GM12873 (cell line): Measurements from ENCODE around the gene GSX1.

ENCODE experiments used
- TF ChIP-seq, protein P1 (sequence below): IDR thresholded peaks from 2 replicates; pipeline ENCODE4 v1.5.1; 2012; ENCODE audit warnings: low read depth, mild to moderate bottlenecking, moderate library complexity, low read length, control low read depth; ENCODE audit not compliant: insufficient read depth; ENCODE audit errors: missing control alignments

GSX1 gene

DNA sequence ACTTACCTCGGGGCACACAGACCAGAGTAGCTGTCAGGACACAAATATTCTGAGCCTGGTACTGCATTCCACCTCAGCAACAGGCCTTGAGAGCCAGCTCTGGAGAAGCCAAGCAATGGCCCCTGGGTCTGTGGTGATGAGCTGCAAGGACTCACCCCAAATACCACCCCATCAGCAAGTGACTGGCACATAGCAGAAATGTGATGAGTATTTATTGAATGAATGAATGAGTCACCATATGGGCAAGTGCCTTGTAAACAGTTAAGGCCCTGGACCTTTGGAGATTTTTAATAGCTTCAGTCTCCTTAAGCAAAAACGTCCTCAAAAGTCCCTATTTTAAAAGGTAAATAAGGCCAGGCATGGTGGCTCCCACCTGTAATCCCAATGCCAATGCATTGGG, 18.2 kb downstream of the GSX1 start:
- TF ChIP-seq, protein P1, sequence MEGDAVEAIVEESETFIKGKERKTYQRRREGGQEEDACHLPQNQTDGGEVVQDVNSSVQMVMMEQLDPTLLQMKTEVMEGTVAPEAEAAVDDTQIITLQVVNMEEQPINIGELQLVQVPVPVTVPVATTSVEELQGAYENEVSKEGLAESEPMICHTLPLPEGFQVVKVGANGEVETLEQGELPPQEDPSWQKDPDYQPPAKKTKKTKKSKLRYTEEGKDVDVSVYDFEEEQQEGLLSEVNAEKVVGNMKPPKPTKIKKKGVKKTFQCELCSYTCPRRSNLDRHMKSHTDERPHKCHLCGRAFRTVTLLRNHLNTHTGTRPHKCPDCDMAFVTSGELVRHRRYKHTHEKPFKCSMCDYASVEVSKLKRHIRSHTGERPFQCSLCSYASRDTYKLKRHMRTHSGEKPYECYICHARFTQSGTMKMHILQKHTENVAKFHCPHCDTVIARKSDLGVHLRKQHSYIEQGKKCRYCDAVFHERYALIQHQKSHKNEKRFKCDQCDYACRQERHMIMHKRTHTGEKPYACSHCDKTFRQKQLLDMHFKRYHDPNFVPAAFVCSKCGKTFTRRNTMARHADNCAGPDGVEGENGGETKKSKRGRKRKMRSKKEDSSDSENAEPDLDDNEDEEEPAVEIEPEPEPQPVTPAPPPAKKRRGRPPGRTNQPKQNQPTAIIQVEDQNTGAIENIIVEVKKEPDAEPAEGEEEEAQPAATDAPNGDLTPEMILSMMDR: no peak

DNA sequence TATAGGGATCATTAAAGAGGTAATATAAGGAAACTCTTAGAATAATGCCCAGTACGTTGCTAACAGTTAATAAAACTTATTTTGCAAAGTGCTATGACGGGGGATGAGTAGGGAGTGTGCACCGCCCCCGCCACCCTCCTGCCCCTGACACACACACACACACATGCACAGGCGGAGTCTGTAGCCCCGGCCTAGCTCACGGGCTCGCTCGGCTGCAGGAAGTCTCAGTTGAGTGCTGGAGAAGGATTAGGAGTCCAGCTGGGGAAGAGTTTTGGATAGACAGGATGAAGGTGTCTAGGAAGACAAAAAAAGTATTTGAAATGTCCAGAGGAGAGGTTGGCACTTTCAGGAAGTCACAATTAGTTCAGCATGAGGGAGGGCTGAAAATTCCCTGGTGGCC, 21.5 kb downstream of the GSX1 start:
- TF ChIP-seq, protein P1: no peak

DNA sequence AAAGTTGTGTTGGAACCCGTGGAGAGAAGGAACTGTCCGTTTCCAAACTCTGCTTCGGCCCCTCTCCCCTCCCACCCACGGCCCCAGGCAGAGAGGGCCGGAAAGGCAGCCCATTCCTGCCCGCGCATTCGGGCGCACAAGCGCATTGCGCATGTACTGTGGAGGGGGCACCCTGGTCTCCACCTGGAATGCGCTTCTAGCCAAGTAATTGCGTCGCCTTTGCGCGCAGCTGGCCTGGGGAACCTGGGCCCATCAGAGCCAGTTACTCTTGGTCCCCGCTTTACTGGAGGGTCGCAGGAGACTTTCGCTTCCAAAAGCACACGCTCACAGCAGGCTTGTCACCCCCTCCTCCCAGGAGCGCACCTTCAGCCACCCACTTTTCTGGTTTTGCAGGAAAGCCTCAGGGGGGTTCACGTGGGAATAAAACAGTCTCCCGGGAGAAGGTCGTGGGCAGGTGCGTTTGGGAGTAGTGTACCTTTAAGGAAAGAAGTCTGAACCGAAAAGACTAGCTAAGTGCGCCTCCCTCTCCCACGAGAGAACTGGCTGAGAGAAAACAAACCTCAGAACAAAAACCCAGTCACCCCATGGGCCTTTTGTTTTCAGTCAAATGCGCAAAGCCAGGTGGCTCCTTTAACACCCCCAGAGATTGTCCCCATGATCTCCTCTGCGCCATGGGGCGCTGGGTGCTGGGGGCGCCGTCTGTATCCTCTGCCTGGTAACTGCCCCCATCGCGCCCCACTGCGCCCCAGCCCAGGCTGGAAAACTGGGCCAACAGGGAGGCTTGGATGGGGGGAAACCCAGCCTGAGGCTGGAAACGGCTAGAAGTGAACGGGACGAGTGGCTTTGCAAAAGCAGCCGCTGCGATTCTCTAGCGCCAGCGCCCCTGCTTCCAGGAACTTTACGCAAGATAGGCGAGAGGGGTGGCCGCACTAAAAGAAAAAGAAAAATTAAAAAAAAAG, 28.5 kb downstream of the GSX1 start:
- TF ChIP-seq, protein P1: no peak

DNA sequence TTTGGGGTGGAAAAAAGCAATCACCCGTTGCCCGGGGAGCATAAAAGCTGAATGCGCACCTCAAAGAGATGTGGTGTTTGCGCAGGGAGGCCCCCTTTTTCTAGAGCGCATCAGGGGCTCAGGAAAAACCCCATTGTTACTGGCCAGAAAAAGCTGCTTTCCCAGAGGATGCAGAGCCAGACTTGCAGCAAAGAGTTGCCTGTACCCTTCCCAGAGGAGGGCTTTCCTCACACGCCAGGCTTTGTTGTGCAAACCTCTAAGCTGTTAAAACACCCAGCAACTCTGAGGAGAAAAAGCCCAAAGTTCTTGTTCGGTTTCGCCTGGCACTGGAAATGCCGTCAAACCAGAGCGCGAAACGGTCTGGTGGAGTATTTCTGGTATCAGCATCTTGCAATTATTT, 29.3 kb downstream of the GSX1 start:
- TF ChIP-seq, protein P1: no peak

DNA sequence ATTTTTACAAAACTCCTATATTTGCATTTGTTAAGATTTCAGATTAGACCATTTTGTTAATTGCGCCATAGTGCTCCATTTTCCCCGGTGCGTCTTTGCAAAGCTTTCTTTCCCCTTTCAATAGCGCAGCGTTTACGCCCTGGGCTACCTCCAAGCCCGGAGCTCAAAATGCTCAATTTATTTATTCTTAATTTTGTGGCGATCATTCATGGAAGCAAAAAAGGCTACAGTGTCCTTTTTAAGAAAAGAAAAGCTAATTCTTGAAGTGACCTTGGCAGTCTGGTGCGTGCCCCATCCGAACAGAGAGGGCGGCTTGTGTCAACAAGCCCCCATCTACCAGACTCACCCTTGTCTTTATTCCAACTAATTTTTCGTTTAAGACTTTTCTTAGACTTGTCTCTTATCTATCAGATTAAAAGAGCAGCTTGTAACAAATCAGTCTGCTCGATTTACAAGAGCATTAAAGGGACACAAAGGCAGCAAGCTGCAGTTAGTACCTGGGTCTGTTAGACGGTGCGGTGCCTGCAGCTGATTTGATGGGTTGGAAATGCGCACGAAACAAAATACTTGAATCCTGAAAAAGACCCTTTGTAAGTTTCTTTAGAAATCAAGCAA, 30.1 kb downstream of the GSX1 start:
- TF ChIP-seq, protein P1: no peak

DNA sequence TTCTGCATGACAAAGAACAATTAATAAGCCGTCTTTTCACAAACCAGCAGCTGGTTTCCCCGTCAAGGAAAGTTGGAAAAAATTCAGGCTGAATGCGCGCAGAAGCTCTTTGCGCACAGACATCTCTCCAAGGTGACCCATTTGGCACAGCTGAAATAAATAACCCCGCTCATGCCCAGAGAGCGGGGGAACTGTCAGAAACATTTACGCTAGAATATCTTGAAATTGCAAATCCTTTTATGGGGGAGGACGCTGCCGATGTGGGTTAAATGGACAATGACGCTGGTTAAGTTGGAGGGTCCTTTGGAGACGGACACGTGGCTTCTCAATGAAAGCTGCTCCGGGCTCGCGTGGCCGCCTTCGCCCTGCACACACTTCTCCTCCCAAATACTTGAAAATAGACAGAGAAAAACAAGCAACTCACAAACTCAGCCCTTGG, 30.6 kb downstream of the GSX1 start:
- TF ChIP-seq, protein P1: no peak

DNA sequence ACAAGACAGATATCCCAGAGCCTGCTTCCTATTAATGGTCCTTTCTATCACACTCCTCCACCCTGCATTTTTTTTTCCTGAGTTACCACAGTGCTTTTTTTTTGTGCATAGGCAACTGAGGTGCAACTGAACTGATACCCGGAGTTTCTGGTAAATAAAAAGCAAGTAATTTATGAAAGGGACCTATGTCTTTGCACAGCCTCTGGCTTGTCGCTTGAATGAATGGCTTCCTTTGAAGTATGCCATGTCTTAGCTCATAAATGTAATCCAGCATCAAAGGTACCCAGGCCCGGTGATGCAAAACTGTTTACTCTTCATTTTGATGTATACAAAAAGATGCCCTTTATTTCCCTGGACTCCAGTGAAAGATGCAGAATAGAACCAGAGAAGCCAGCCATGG, 31.8 kb downstream of the GSX1 start:
- TF ChIP-seq, protein P1: no peak
